ENCODE results near the gene DDX11.
"Not testable (repeated sequence)": the region's sequence is repeated elsewhere in the genome, so short reads cannot be mapped to it uniquely, and the experiment has no call there.

The DDX11 gene

DNA sequence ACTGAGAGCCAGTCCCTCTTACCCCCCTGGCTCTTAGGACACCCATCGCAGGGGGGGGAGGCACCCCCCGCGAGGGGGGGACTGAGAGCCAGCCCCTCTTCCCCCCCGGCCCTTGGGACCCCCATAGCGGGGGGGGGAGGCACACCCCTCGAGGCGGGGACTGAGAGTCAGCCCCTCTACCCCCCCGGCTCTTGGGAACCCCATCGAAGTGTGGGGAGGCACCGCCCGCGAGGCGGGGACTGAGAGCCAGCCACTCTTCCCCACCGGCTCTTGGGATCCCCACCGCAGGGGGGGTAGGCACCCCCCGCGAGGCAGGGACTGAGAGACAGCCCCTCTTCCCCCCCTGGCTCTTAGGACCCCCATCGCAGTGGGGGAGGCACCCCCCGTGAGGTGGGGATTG lies 48.8 kb downstream of the DDX11 start:
- DNase-seq (ENCODE audit: low read depth in 2 of 2) = no peak

DNA sequence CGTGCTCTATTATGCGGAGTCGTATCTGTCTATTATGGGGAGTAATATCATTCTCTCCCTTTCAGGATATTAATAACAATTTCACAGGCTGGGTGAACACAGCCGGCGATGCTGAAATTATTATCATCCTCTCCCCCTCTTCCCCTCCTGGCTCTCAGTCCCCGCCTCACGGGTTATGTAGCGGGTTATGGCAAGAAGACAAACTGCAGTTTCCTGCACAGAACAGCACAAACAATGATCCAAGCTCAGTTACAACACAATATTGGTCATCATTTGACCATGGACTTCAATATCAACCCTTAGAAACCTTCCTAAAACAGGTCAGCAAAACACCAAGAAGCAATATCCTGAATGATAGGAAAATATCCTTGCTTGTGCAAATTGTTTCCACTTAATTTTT lies 50.5 kb downstream of the DDX11 start:
- DNase-seq (ENCODE audit: low read depth in 2 of 2) = not testable (repeated sequence)

DNA sequence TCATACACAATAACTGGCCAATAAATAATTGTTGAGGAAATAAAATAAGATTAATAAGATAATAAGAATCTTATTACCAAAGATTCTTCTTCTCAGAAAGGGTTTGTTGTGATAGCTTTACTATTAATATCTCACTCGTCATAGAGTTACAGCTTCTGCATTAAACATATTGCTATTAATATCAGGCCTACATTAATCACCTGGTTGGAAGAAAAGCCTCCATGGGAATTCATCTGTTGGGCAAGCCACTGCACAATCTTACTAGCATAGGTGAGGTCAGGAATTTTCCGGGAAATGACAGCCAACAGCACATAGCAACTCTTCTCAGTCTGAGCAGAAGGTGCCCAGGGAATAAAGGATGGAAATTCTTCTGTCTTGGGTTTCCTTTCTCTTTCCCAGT lies 51.5 kb downstream of the DDX11 start:
- not testable (repeated sequence) for DNase-seq (ENCODE audit: low read depth in 2 of 2)

DNA sequence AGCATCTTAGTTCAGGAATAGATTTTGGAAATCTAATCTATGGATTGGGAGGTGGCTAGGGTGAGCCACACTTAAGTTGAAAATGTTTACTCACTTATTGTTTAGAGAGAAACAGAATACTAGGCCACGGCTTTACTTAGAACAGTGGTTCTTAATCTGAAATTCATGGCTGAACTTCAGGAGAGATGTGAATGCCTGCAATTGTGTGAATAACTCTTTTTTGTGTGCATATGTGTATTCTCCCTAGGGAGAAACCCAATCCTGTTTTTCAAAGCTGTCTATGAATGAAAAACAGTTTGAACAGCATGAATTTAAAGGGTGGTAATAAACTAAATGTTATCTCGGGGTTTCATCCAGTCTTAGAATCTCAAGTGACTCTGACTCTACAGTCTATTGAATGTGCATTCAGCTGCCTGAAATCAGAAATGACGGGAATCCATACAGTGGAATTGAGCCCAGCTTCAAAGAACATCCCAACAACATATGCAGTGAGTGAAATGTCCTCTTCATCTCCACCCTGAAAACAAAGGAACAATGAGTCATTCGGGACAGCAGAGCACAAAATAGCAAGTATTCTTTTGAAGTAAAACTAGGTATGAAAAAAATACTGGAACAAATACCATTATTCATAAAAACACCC lies 53.7 kb downstream of the DDX11 start:
- DNase-seq (ENCODE audit: low read depth in 2 of 2) = not testable (repeated sequence)

DNA sequence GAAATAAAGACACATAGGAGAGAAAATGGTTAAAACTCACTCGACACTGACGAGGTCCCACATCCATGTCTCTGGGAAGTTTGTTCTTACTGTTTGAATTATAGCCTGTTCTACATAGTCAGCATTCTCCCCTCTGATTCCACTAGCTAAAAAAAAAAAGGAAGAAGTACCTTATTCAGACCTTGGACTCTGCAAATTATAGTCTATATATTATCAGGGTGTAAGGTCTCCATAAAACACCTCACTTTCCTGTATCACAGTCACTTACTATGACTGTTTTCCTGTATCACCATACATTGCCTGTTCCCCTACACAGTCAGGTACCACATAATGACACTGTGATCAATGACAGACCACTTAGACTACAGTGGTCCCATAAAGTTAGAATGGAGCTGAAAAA lies 62.9 kb downstream of the DDX11 start:
- DNase-seq (ENCODE audit: low read depth in 2 of 2) = not testable (repeated sequence)

DNA sequence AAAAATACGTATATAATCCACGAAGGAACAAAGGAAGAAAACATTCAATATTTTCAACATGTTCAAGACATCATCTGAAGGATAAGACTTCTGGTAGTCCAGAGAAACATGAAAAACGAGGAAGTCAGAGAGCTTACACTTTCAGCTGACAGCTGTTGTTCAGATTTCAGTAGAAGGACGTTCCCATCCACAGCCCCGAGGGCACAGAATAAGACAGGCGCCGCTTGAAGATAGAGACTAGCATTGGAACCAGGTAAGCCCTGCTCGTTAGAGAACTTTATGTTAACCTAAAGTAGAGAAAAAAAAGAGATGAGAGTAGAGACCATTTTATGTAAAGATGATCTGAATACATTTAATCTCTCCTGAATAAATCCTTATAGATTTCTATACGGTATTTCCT lies 71.1 kb downstream of the DDX11 start:
- not testable (repeated sequence) for DNase-seq (ENCODE audit: low read depth in 2 of 2)

DNA sequence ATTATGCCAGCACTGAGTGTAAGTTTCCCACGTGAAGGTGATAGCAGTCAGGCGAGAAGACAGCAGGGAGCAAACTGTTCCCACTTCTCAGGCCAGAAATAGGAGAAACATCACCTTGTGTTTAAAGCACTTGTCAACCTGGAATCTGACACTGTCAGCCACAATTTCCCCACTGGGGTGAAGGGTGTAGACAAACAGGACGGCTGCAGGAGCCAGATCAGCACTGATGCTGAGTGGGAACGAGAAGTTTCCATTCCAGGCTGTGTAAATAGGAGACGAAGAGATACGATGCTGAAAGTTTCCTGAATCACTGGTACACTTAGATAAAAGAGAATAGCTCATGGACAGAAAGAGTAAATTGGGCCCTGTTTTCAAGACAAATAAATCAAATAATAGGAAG lies 71.6 kb downstream of the DDX11 start:
- DNase-seq (ENCODE audit: low read depth in 2 of 2) = not testable (repeated sequence)

DNA sequence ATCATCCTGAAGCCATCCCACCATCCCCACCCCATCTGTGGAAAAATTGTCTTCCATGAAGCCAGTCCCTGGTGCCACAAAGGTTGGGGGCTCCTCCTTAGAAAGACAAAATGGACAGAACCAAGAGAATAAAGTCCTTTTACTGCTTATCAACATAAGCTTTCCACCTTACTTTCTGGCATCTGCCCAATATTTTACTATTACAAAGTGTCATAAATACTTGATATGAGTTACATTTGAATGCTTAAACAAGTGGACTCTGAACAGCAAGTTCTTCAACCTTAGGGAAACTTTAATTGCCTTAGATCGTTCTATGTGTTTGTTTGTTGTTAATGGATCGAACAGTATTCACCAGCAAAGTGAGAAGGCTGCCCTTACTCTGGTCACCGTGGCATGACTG lies 73.8 kb downstream of the DDX11 start:
- not testable (repeated sequence) for DNase-seq (ENCODE audit: low read depth in 2 of 2)

DNA sequence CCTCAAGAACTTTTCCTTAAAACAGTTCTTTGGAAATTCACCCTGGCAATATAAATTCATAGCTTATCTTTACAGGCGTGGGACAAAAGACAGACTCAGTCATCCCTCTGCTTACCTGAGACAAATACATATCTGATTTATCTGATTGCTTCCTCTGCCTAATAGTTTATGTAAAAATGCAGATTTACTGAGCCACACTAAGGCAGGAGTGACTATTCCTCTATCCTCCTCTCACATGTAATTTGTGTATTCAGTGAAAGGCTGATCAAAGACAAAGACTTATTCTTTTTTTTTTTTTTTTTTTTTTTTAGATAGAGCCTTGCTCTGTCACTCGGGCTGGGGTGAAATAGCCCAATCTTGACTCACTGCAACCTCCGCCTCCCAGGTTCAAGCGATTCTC lies 77.1 kb downstream of the DDX11 start:
- DNase-seq (ENCODE audit: low read depth in 2 of 2) = not testable (repeated sequence)
